Mesenchymal stem cell (in vitro differentiated cells and primary cell): ENCODE data around the gene CACNA2D3.
A peak's percentile ranks its signal among the peaks of the same experiment; 100 is the strongest.

Experiments
- DNase-seq: peaks from one replicate; pipeline ENCODE4 v3.0.0-alpha.2; 2013
- H2AFZ ChIP-seq: one replicate; pipeline ENCODE4 v1.6.1; 2013; ENCODE audit warnings: low read depth, mild to moderate bottlenecking, control low read depth, inconsistent platforms, low read length, moderate library complexity
- H2AK5ac ChIP-seq: 2 replicates; pipeline ENCODE4 v1.6.1; 2013; ENCODE audit warnings: low read length, moderate library complexity, mild to moderate bottlenecking, inconsistent platforms; ENCODE audit not compliant: severe bottlenecking
- H2BK120ac ChIP-seq: one replicate; pipeline ENCODE4 v1.6.1; 2013; ENCODE audit warnings: low read depth, mild to moderate bottlenecking, inconsistent platforms, low read length, moderate library complexity
- H2BK12ac ChIP-seq, 2 experiments: one replicate each; pipeline ENCODE4 v1.6.1; 2013; ENCODE audit warnings: inconsistent platforms in 2 of 2, low read length in 2 of 2, mild to moderate bottlenecking in 2 of 2, moderate library complexity in 2 of 2, control low read depth in 1 of 2
- H2BK15ac ChIP-seq: one replicate; pipeline ENCODE4 v1.6.1; 2013; ENCODE audit warnings: mild to moderate bottlenecking, low read depth, inconsistent platforms; ENCODE audit not compliant: poor library complexity, severe bottlenecking
- H2BK5ac ChIP-seq: 2 replicates; pipeline ENCODE4 v1.6.1; 2013; ENCODE audit warnings: low read depth, mild to moderate bottlenecking, low read length, control low read depth, inconsistent platforms; ENCODE audit not compliant: poor library complexity, severe bottlenecking
- H3K14ac ChIP-seq, 2 experiments: one replicate each; pipeline ENCODE4 v1.6.1; 2013; ENCODE audit warnings: inconsistent platforms in 2 of 2, low read length in 2 of 2, control low read depth in 1 of 2, mild to moderate bottlenecking in 1 of 2, moderate library complexity in 1 of 2
- H3K18ac ChIP-seq, 2 experiments: one replicate each; pipeline ENCODE4 v1.6.1; 2013; ENCODE audit warnings: inconsistent platforms in 2 of 2, low read length in 2 of 2, control low read depth in 1 of 2, low read depth in 1 of 2, mild to moderate bottlenecking in 1 of 2
- H3K23ac ChIP-seq, 2 experiments: one replicate each; pipeline ENCODE4 v1.6.1; 2013; ENCODE audit warnings: inconsistent platforms in 2 of 2, low read length in 2 of 2, mild to moderate bottlenecking in 2 of 2, moderate library complexity in 2 of 2, control low read depth in 1 of 2
- H3K27ac ChIP-seq: 2 replicates; pipeline ENCODE4 v1.5.1; 2013; ENCODE audit warnings: mild to moderate bottlenecking, moderate library complexity, low read length, control low read depth, inconsistent platforms; ENCODE audit not compliant: poor library complexity, severe bottlenecking
- H3K27me3 ChIP-seq, 2 experiments: 2 replicates each; pipeline versions ENCODE4 v1.6.1 to v1.7.0; 2013; ENCODE audit warnings: low read length in 2 of 2, mild to moderate bottlenecking in 2 of 2, moderate library complexity in 2 of 2, control low read depth in 1 of 2, inconsistent platforms in 1 of 2; ENCODE audit not compliant: control insufficient read depth in 1 of 2, insufficient read depth in 1 of 2
- H3K36me3 ChIP-seq, 2 experiments: 2 replicates each; pipeline versions ENCODE4 v1.6.1 to v1.7.0; 2013; ENCODE audit warnings: low read length in 2 of 2, control low read depth in 1 of 2, inconsistent platforms in 1 of 2, low read depth in 1 of 2, mild to moderate bottlenecking in 1 of 2; ENCODE audit not compliant: insufficient read depth in 2 of 2, control insufficient read depth in 1 of 2
- H3K4ac ChIP-seq, 2 experiments: one replicate each; pipeline ENCODE4 v1.6.1; 2013; ENCODE audit warnings: inconsistent platforms in 2 of 2, low read length in 2 of 2, mild to moderate bottlenecking in 2 of 2, moderate library complexity in 2 of 2, control low read depth in 1 of 2, low read depth in 1 of 2
- H3K4me1 ChIP-seq: 2 replicates; pipeline ENCODE4 v1.6.1; 2013; ENCODE audit warnings: low read depth, low read length, control low read depth; ENCODE audit not compliant: control insufficient read depth, insufficient read depth
- H3K4me2 ChIP-seq: 2 replicates; pipeline ENCODE4 v1.6.1; 2013; ENCODE audit warnings: low read length, mild to moderate bottlenecking, inconsistent platforms; ENCODE audit not compliant: poor library complexity, severe bottlenecking
- H3K4me3 ChIP-seq, 2 experiments: 2 replicates each; pipeline versions ENCODE4 v1.5.1 to v1.7.0; 2013; ENCODE audit warnings: low read length in 2 of 2, mild to moderate bottlenecking in 2 of 2, control low read depth in 1 of 2, low read depth in 1 of 2; ENCODE audit not compliant: insufficient read depth in 1 of 2
- H3K79me1 ChIP-seq: replicated peaks from 2 replicates; pipeline ENCODE4 v1.6.1; 2013; ENCODE audit warnings: mild to moderate bottlenecking, control low read depth, low read length, inconsistent platforms; ENCODE audit not compliant: poor library complexity, severe bottlenecking
- H3K9ac ChIP-seq: 2 replicates; pipeline ENCODE4 v1.7.0; 2013; ENCODE audit warnings: mild to moderate bottlenecking, low read length, moderate library complexity
- H3K9me3 ChIP-seq: 2 replicates; pipeline ENCODE4 v1.7.0; 2013; ENCODE audit warnings: mild to moderate bottlenecking, low read length; ENCODE audit not compliant: control insufficient read depth
- H4K8ac ChIP-seq: one replicate; pipeline ENCODE4 v1.6.1; 2013; ENCODE audit warnings: inconsistent platforms, mild to moderate bottlenecking, low read length, moderate library complexity
- H4K91ac ChIP-seq: one replicate; pipeline ENCODE4 v1.6.1; 2013; ENCODE audit warnings: mild to moderate bottlenecking, low read length, inconsistent platforms
- WGBS: methylation state at CpG from one replicate; pipeline ENCODE4 v1.1.7; 2013; ENCODE audit warnings: mixed read lengths; 5-methylcytosine and 5-hydroxymethylcytosine counted together

CACNA2D3 gene

GRCh38 chr3:55090291-55090690 is 967.9 kb downstream of the CACNA2D3 start:
- Histone ChIP-seq H2BK15ac (no peak overlapping the region), H3K18ac (peak overlapping the region; percentile 33 to 42), H3K79me1 (no peaks in the 10 kb centered on the region), H3K9me3 (no peaks in the 10 kb centered on the region), H3K4me1 (peaks cover 2% of the 10 kb centered on the region), H3K14ac (no peak overlapping the region), H3K23ac (no peak overlapping the region), H2BK5ac (no peak overlapping the region), H2AFZ (no peak overlapping the region), H3K27me3 (no peaks in the 10 kb centered on the region), H2AK5ac (no peak overlapping the region), H4K8ac (no peak overlapping the region), H4K91ac (peak overlapping the region; percentile 5), H3K4me2 (no peak overlapping the region), H3K9ac (no peak overlapping the region), H3K4ac (peak overlapping the region in 1 of 2 experiments; percentile 40), H3K27ac (no peak overlapping the region), H3K36me3 (no peaks in the 10 kb centered on the region), H3K4me3 (no peak overlapping the region), H2BK12ac (peak overlapping the region; percentile 0 to 91), H2BK120ac (no peak overlapping the region)
- no peak for DNase-seq
- WGBS: 75% methylated on average over 5 of the region's 5 CpGs

GRCh38 chr3:55090746-55091145 is 968.4 kb downstream of the CACNA2D3 start:
- Histone ChIP-seq H3K9me3 (no peaks in the 10 kb centered on the region), H4K91ac (no peak overlapping the region), H3K4me1 (peaks cover 2% of the 10 kb centered on the region), H3K4me3 (no peak overlapping the region), H2BK15ac (no peak overlapping the region), H4K8ac (no peak overlapping the region), H3K9ac (no peak overlapping the region), H3K27me3 (no peaks in the 10 kb centered on the region), H3K23ac (no peak overlapping the region), H3K14ac (no peak overlapping the region), H2BK5ac (no peak overlapping the region), H2AK5ac (no peak overlapping the region), H3K79me1 (no peaks in the 10 kb centered on the region), H3K4ac (no peak overlapping the region), H3K36me3 (no peaks in the 10 kb centered on the region), H3K27ac (no peak overlapping the region), H3K18ac (no peak overlapping the region), H2AFZ (no peak overlapping the region), H2BK120ac (no peak overlapping the region), H2BK12ac (no peak overlapping the region), H3K4me2 (no peak overlapping the region)
- no peak for DNase-seq
- WGBS: 93% methylated on average over 5 of the region's 5 CpGs

- H3K79me1 ChIP-seq: no peaks in the 10 kb centered on the region
- no peaks in the 10 kb centered on the region for H3K36me3 ChIP-seq
- no peak overlapping the region for H3K9ac ChIP-seq
- H3K4ac ChIP-seq: peak overlapping the region in 1 of 2 experiments; percentile 53
- peak overlapping the region; percentile 27 for H4K8ac ChIP-seq
- no peak overlapping the region for H3K4me3 ChIP-seq
- no peak overlapping the region for H2AK5ac ChIP-seq
- peaks cover 2% of the 10 kb centered on the region for H3K4me1 ChIP-seq
- H2BK120ac ChIP-seq: no peak overlapping the region
- no peak overlapping the region for H3K27ac ChIP-seq
- peak overlapping the region; percentile 59 to 96 for H2BK12ac ChIP-seq
- H3K27me3 ChIP-seq: no peaks in the 10 kb centered on the region
- no peak overlapping the region for H3K23ac ChIP-seq
- no peak overlapping the region for H3K4me2 ChIP-seq
- H2BK5ac ChIP-seq: no peak overlapping the region
- H3K14ac ChIP-seq: no peak overlapping the region
- DNase-seq: peak; percentile 55
- no peak overlapping the region for H2AFZ ChIP-seq
- WGBS: 95% methylated on average over 7 of the region's 7 CpGs
- no peak overlapping the region for H4K91ac ChIP-seq
- no peak overlapping the region for H2BK15ac ChIP-seq
- no peaks in the 10 kb centered on the region for H3K9me3 ChIP-seq
- H3K18ac ChIP-seq: peak overlapping the region in 1 of 2 experiments; percentile 46
These were observed 969.3 kb downstream of the CACNA2D3 start for GRCh38 chr3:55091381-55092225.

GRCh38 chr3:55094676-55095075 is 972.3 kb downstream of the CACNA2D3 start:
- Histone ChIP-seq H3K4me1 (peaks cover 2% of the 10 kb centered on the region), H4K91ac (no peak overlapping the region), H3K4ac (no peak overlapping the region), H2BK120ac (no peak overlapping the region), H3K9ac (no peak overlapping the region), H3K18ac (no peak overlapping the region), H3K4me2 (no peak overlapping the region), H3K27me3 (no peaks in the 10 kb centered on the region), H3K9me3 (no peaks in the 10 kb centered on the region), H2BK5ac (no peak overlapping the region), H3K27ac (no peak overlapping the region), H2BK15ac (no peak overlapping the region), H2BK12ac (no peak overlapping the region), H2AK5ac (no peak overlapping the region), H3K79me1 (no peaks in the 10 kb centered on the region), H3K14ac (no peak overlapping the region), H3K36me3 (no peaks in the 10 kb centered on the region), H3K23ac (no peak overlapping the region), H4K8ac (no peak overlapping the region), H3K4me3 (no peak overlapping the region), H2AFZ (no peak overlapping the region)
- peak; percentile 19 for DNase-seq
